OCI-LY3 (cell line): ENCODE measurements around the gene ZNF385A.

ENCODE experiments used
- EZH2phosphoT487 ChIP-seq: fragments of 200-600 bp; shearing (Covaris generic); IDR thresholded peaks from 2 replicates; pipeline ENCODE4 v1.6.1; 2018; ENCODE audit warnings: antibody characterized with exemption, mixed run types, low read depth
- TF ChIP-seq, protein P1 (sequence below): fragments of 200-600, 300-600 bp; sonication (generic); IDR thresholded peaks from 2 replicates; pipeline ENCODE4 v1.5.1; 2014; ENCODE audit warnings: antibody characterized with exemption, low read length, low read depth

DNA sequence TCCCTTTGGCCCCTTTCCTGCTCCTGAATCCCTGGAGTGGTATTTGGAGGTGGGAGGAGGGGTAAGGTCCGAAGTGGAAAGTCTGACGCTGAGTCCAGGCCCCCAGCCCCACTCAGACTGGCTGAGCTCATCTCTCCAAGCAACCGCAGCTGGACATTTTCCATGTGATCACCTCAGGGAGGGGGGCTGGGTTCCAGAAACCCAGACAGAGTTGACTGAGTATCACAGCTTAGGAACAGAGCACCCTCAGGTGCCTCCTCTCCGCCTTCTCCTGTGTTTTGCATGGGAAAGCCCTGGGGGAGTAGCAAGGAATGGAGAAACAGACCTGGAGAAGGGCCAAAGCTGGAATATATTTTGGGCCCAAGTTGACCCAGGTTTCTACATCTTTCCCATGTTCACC, 42.6 kb upstream of the ZNF385A start:
- TF ChIP-seq, protein P1, sequence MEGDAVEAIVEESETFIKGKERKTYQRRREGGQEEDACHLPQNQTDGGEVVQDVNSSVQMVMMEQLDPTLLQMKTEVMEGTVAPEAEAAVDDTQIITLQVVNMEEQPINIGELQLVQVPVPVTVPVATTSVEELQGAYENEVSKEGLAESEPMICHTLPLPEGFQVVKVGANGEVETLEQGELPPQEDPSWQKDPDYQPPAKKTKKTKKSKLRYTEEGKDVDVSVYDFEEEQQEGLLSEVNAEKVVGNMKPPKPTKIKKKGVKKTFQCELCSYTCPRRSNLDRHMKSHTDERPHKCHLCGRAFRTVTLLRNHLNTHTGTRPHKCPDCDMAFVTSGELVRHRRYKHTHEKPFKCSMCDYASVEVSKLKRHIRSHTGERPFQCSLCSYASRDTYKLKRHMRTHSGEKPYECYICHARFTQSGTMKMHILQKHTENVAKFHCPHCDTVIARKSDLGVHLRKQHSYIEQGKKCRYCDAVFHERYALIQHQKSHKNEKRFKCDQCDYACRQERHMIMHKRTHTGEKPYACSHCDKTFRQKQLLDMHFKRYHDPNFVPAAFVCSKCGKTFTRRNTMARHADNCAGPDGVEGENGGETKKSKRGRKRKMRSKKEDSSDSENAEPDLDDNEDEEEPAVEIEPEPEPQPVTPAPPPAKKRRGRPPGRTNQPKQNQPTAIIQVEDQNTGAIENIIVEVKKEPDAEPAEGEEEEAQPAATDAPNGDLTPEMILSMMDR = no peak
- no peak for TF ChIP-seq EZH2phosphoT487
